Hematopoietic multipotent progenitor cell (in vitro differentiated cells): ENCODE data around the gene GAMT. TPM values are rescaled to one million over a fixed set of nuclear protein-coding genes. Genes with fewer than 3 reads are reported as not detected.
A peak's percentile ranks its signal among the peaks of the same experiment; 100 is the strongest.

Experiments used
- DNase-seq, 3 donors: peaks; one replicate each; pipeline ENCODE4 v3.0.0-alpha.2; 2011 to 2015; ENCODE audit warnings: low read depth in 2 of 3, low spot score in 2 of 3
- total RNA-seq: library from RNA; depleted of rRNA; stranded (reverse); fragments of >200 nt; gene quantifications from one replicate; pipeline ENCODE4 v1.2.3, GENCODE V29; 2012

Gene GAMT
- total RNA-seq, 1 donor, result 32.0 TPM

DNA sequence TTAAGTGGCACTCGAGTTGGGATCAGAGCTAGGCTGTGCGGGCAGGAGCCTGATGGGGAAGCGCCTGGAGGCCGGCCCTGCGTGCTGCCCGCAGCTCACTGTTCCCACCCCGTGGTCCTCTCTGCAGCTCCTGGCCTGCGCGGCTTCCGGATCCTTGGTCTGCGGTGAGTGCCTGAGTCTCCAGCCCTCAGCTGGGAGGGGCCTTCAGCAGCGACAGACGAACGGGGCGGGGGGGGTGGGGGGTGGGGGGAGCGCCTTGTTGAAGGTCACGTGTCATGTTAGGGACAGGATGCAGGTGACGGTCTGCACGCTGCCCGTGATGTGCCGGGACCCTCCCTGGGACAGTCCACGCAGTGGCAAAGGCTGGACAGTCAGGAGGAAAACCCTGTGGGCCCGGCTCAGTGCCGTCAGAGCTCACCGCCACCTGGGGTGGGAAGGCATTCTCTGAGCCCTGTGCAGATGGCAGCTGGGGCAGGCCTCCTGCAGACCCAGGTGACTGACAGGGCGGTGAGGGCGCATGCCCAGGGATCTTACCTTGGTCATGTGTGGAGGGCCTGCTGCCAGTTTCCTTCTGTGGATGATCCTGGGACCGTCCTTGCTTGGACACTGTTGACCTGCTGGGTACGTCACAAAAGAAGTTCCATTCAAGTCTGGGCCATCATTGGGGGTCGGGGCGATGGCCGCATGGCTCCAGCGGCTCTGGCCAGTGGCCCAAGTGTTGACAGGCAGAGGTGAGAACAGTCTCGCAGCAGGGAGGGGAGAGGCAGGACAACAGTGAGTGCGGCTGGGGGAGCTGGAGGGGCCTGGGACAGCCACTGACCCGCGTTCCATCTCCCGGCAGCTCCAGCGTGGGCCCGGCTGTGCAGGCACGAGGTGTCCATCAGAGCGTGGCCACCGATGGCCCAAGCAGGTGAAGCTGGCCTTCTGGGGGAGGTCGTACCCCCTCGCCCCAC lies 13.4 kb downstream of the GAMT start:
- no peak for DNase-seq

DNA sequence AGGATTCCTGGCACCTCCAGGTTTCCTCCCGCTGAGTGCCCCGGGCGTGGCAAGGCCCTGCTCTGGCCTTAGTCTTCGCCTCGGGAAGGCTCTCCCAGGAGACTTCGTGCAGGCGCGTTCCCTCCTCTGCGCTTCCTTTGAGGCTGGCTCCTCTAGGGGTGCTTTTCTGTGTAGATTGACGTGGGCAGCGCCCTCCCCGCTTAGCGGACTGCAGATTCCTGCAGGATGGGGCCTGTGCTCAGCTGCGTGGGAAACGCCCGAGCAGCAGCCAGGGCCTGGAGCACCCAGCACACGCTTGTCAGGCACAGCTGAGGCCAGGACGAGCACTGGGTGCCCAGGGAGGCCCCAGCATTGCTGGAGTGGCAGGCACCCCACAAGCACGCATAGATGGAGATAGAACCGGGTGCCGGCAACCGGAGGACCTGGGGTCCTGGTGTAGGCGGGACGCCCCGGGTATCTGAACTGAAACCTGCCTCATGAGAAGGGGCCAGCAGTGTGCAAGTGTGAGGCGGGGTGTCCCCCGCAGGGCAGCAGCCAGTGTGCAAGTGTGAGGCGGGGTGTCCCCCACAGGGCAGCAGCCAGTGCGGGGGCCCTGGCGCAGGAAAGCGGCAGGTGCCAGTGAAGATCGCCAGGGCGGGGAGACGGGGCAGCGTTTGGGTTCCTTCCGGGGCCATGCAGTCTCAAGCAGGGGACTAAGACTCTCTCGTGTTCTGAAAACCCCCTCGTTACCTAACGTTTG lies 14.2 kb downstream of the GAMT start:
- DNase-seq, result no peak

DNA sequence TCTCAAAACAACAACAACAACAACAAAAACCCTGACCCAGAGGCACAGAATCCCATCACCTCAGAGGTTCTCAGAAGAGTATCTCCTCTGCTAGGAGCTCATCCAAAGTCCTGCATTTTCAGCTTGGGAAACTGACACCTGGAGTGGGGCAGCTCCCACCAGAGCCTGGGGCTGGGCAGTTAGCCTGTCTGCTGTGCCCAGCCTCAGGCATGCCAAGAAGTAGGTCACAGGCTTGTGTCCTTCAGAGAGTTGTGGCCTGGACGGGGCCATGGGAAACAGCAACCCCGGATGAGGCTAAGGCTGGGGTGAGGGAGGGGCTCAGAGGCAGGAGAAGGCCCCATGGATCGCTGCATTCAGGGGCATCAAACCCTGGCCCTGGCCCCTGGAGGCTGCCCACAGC lies 15.5 kb downstream of the GAMT start:
- no peak for DNase-seq

DNA sequence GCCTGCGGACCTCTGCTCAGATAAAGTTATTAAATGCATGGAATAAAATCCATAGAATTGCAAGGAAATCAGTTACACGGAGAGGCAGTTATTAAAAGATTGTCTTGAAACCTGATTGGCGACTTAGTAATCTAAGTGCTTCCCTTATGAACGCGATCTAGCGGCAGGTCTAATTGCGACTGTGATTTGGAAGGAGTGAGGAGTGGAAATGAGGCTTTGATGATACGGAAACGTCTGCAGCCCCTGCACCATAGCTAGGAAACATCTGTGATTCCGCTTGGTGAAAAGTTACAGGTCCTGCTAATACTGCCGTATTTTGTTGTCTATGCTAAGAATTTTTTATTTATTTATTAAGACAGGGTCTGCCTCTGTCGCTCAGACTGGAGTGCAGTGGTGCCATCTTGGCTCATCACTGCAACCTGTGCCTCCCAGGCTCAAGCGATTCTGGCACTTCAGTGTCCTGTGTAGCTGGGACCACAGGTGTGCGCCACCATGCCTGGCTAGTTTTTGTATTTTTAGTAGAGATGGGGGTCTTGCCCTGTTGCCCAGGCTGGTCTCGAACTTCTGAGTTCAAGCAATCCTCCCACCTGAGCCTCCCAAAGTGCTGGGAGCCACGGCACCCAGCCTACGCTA lies 16.7 kb downstream of the GAMT start:
- DNase-seq, result peak in 2 of 3 donors; percentile 67 to 89

DNA sequence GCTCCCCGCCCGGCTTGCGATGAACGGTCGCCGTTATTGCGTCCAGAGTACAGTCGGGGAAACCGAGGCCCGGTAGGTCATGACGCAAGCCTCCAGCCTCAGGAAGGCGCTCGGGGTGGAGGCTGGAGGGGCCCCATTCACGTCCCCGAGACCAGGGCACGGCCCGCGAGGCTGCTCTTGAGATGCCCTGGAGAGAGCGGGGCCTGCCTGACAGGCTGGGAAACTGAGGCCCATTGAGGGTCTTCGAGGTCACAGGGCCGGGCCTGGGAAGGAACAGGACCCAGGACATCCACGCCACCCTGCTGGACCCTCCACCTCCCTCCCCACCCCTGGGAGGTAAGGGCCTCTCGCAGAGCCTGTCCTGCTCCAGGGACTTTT lies 17.3 kb downstream of the GAMT start:
- DNase-seq, result no peak

DNA sequence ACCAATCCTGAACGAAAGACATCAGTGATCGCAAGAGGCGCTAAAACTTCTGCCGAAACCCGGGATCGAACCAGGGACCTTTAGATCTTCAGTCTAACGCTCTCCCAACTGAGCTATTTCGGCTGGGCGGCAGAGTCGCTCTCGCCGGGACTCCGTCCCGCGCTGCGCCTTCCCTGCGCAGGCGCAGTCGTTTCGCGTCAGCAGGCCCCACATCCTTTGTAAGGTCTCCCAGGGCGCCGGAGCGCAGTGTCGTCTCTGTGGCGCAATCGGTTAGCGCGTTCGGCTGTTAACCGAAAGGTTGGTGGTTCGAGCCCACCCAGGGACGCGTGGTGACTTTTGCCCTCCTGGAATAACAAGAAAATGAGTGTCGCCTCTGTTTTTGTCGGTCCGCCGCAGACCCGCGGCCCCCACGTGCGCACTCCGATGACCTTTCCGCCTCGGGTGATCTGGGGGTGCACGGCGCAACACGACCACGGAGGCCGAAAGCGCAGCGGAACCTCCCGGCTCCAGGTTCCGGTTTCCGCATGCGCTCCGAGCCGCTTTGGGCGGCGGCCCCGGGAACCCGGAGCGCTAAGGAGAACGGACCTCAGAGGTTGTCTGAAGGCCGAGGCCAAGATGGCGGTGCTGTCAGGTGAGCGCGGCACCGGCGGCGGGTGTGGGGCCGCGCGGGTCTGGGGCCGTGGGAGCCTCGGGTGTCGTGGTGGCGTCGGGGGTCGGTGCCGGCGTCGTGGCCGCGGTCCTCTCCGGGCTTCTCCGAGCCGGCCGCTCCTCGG lies 17.8 kb downstream of the GAMT start, which contains the start of gene NDUFS7:
Gene NDUFS7, plus strand, starts transcription at position 596 of the 773 bp plus-strand sequence. Its CDS starts 20 bp downstream, at position 616.
- peak; percentile 91 to 100 (median 92) for DNase-seq

DNA sequence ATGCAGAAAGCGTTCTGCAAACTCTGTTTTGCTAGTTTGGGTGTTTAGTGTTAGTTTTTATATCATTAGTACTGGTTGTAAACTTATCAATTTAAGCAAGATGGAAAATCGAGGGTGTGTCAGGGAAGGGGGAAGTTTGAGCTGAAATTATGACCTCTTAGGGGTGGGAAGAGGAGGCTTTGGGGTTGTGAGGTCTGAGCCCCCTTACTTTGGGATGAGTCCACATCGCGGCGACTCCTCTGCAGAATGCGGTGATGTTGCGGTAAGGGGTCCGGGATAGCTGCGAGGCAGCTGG lies 18.4 kb downstream of the GAMT start:
- no peak for DNase-seq

DNA sequence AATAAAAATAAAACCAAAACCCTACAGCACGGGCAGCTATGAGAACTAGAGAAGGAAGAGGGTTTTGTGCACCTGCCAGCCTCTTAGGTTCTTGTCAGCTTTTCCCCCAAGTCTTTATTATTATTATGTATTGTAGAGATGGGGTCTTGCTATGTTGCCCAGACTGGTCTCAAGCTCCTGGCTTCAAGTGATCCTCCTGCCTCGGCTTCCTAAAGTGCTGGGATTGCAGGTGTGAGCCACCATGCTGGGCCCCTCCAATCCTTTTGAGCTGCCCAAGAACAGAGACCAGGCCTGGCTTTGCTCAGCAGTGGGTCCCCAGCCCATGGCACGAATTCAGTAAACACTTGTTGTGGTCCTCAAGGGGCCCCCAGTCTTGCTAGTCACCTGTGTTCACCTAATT lies 19.1 kb downstream of the GAMT start:
- DNase-seq, result no peak

DNA sequence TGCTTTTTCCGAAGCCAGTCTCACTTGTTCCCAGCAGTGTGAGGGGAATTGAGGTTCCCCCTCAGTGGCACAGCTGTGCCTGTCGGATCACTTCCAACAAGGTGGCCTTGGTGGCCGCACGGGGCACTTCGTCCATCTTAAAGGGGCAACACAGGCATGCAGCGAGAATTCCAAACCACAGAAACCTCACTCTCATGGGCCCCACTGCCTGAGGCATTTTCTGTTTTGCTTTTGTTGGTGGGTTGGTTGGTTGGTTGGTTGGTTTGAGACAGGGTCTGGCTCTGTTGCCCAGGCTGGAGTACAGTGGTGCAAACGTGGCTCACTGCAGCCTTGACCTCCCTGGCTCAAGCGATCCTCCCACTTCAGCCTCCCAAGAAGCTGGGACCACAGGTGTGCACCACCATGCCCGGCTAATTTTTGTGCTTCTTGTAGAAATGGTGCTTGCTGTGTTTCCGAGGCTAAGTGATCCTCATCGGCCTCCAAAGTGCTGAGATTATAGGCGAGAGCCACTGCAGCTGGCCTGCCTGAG lies 21.3 kb downstream of the GAMT start:
- no peak for DNase-seq

DNA sequence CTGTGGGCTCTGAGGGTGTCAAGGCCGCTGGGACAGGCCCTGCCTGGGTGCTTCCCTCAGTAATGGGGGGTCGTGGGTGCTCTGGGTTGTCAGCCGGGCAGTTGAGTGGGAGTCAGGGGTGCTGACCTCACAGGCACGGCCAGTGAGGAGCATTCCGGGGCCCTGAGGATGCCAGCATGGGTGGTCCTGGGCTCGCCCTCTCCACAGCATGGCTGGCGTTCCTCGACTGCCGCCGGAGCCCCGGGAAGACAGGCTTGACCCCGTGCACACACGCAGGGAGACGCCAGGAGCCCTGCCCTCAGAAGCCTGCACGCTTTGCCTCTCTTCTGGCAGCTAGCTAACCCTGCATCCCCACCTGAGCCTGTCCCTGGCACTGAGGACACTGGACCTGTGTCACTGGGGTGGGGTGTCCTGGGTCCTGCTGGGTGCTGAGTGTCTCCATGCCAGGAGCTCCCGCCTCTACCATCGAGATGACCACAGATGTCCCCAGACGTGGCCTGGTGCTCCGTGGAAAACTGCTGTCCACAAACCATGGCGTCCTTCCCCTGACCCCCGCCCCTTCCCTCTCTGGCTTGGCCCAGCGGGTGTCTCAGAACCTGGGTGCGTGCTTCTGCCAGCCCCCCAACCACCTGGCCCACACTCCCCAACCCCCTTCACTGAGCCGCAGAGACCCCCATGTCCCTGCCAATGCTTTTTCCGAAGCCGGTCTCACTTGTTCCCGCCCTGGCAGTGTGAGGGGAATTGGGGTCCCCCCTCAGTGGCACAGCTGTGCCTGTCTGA lies 22.0 kb downstream of the GAMT start:
- DNase-seq, result no peak

DNA sequence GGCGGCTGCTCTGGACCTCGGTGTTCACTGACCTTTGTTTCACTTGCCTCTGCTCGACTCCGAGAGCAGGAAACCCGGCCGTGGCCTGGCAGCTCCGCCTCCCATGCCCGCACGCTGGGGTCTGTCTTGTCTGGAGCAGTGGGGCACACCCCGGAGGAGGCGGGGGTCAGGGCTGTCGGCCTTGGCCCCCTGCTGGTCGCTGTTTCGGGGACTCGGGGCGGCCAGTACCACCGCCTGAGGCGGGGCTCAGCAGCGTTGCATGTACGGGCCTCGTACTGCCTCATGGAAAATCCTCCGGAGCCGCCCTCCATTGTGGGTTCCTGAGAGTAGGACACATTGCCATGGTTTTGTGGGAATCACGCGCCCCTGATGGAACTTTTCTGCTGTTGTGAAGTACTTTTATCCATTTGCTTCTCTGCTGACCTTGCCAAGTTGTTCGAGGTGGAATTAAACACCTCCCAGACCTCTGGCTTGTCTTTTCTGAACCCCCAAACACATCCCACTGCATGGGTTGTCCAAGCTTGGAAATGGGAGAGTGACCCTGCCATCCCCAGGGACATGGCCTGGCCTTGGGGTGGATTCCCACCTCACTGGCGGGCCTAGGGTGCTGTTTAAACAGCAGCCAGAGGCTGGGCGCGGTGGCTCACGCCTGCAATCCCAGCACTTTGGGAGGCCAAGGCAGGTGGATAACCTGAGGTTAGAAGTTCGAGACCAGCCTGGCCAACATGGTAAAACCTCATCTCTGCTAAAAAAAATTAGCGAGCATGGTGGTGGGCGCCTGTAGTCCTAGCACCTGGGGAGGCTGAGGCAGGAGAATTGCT lies 23.2 kb downstream of the GAMT start:
- no peak for DNase-seq

DNA sequence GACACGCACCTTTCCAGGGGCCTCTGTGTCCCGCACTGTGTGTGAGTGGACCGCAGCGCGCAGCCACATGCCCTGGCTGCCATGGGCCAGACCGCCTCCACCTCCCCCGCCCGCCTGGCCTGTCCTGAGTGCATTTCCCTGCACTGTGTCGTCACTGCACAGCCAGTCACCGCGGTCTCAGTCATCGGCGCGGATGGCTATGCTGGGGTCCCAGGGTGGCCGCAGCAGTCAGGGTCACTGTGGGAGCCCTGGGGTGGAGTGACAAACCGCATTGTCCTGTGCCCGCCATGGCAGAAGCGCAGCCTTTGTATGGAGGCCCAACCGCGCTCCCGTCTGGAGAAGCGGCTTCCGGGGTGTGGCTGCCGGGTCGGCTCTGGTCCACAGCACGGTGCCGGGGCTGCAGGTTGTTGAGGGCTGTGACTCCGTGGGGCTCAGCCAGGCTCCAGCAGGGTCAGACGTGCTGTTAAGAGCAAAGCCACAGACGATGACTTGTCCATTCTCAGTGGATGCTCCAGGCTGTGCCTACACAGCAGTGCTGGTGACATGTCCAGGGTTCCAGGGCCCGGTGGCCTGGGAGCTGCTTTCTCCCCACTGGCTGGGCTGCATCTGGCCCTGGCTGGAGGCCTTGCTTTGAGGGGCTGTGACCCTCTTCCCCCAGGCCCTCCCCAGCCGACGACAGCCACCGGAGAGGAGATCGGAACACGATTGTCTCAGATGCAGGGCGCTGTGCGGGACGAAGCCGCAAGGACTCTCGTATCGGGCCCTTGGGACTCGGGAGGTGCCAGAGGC lies 24.0 kb downstream of the GAMT start:
- DNase-seq, result no peak

DNA sequence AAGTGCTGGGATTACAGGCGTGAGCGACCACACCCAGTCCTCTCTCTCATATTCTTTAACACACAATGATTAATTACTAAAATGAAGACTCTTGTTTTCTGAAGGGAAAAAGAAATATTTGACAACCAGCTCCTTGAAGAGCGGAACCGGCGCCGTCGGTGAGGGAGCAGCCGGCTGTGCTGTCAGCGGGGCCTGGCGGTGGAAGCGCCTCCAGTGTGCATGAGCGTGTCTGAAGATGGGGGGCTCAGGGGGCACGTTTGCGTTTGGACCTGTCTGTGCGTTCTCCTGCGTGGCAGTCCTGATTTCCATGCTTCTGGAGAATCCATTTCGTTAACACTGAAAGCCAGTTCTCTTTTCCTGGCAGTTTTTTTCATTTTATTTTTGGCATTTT lies 24.9 kb downstream of the GAMT start:
- DNase-seq, result no peak

DNA sequence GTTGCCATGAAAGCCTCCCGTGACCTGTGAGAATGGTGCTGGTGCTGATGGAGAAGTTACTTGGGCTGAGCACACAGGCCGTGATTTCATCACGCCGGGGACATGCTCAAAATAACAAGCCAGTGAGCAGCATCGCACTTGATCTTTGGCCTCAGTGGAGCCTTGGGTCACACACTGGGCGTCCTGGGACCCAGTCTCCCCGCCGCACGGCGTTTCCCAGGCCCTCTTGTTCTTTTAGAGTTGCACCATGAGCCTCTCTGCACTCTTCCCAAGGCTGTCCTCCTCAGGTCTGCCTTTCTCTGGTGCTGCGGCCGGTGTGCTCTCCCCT lies 27.1 kb downstream of the GAMT start:
- no peak for DNase-seq

DNA sequence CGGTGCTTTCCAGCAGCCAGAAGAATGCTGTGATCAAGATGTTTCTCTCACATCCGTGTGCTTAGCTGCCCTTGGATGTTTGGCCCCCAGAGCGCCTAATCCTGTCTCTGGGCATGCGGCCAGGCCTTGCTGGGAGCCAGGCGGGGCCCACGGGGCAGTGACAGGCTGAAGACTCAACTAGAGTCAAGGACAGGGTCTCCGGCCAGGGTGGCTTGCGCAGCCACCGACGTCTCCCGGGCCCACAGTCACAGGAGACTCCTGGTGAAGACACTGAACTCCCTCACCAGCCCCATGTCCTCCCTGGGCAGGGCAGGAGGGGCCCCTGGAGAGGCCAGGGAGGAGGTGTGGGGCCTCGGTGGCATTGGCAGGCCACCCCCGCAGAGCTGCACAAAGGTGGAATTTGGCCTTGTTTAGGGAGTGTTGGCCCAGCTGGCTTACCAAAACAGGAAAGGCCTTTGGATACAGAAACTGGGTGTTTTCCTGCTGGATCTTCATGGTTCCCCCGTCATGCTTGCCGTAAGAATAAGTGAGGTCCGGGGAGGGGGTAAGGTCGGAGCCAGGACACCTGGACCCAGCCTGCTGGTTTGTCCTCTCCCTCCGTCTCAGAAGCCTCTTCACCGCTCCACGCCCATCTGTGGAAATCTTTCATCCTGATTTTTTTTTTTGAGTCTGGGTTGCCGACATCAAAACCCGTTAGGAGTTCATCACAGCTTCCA lies 27.6 kb downstream of the GAMT start:
- DNase-seq, result no peak

DNA sequence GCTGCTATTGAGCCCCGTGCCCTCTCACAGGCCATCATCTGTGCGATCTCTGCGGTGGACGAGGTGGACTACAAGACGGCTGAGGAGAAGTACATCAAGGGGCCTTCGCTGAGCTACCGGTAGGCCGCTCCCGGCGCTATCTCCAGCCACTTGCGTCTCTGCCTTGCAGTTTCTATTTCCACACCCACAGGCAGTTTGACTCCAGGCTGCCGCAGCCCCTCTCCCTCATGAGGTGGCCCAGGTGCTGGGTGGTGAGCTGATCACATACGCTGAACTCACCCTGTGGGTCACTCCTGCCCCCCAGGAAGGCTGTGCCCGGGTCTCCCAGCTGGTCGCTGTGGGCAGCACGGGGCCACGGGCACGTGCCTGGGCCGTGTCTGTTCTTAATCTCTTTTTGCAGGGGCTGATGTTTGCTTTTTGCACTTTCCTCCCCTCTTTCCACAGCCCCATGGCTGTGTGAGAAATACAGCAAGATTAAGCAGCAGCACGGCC lies 28.3 kb downstream of the GAMT start:
- no peak for DNase-seq

DNA sequence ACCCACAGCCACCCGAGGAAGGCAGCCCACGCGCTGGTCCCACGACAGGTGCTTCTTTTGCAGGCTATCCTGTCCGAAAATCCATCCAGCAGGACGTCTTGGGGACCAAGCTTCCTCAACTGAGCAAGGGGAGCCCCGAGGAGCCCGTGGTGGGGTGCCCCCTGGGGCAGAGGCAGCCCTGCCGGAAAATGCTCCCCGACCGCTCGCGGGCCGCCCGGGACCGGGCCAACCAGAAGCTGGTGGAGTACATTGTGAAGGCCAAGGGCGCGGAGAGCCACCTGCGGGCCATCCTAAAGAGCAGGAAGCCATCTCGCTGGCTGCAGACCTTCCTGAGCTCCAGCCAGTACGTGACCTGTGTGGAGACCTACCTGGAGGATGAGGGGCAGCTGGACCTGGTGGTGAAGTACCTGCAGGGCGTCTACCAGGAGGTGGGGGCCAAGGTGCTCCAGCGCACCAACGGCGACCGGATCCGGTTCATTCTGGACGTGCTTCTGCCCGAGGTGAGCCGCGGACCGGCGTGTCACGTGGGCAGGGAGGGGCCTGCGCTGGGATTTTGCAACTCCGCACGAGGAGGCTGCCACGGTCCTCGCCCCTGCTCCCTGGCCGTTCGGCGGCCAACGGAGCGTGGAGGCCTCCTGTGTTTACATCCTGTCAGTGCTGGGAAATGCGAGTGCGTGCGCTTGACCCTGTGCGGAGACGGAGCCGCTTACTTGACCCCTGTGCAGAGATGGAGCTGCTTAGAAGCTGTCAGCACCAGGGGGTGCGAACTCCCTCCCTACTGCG lies 30.6 kb downstream of the GAMT start:
- no peak for DNase-seq
